Amniotic stem cell (primary cell): ENCODE measurements around the gene C7.

ENCODE experiments used
- DNase-seq: peaks from one replicate; lab custom pipeline; 2025; lab: John Stamatoyannopoulos, UW

C7 gene

GRCh38 chr5:40916226-40916625 is 6.9 kb downstream of the C7 start:
- no peak for DNase-seq

GRCh38 chr5:40928886-40929448 is 19.7 kb downstream of the C7 start:
- no peak for DNase-seq

GRCh38 chr5:40932766-40933165 is 23.5 kb downstream of the C7 start:
- DNase-seq: no peak

- DNase-seq: no peak
Observed at GRCh38 chr5:40937075-40937474, 27.8 kb downstream of the C7 start.

GRCh38 chr5:40939753-40940152 is 30.5 kb downstream of the C7 start:
- DNase-seq: no peak

- no peak for DNase-seq
Observed at GRCh38 chr5:40945111-40945510, 35.8 kb downstream of the C7 start.

GRCh38 chr5:40955313-40955712 is 46.0 kb downstream of the C7 start:
- DNase-seq: no peak

GRCh38 chr5:40957048-40957447 is 47.8 kb downstream of the C7 start:
- DNase-seq: no peak

GRCh38 chr5:40958811-40959210 is 49.5 kb downstream of the C7 start:
- no peak for DNase-seq

- DNase-seq: no peak
Observed at GRCh38 chr5:40960037-40960436, 50.7 kb downstream of the C7 start.

- no peak for DNase-seq
Observed at GRCh38 chr5:40962207-40962955, 53.1 kb downstream of the C7 start.

- no peak for DNase-seq
Observed at GRCh38 chr5:40972434-40972833, 63.1 kb downstream of the C7 start.

- no peak for DNase-seq
Observed at GRCh38 chr5:40973364-40974004, 64.2 kb downstream of the C7 start.

GRCh38 chr5:40976041-40976440 is 66.7 kb downstream of the C7 start:
- DNase-seq: no peak

GRCh38 chr5:40976836-40977235 is 67.5 kb downstream of the C7 start:
- no peak for DNase-seq

GRCh38 chr5:40981420-40981819 is 72.1 kb downstream of the C7 start:
- no peak for DNase-seq

GRCh38 chr5:40983781-40984180 is 74.5 kb downstream of the C7 start:
- DNase-seq: no peak

- no peak for DNase-seq
Observed at GRCh38 chr5:40984884-40985283, 75.6 kb downstream of the C7 start.

GRCh38 chr5:40985501-40985900 is 76.2 kb downstream of the C7 start:
- DNase-seq: no peak

- DNase-seq: no peak
Observed at GRCh38 chr5:40986666-40987065, 77.4 kb downstream of the C7 start.

- no peak for DNase-seq
Observed at GRCh38 chr5:40987349-40987748, 78.1 kb downstream of the C7 start.

GRCh38 chr5:40988746-40989510 is 79.6 kb downstream of the C7 start:
- no peak for DNase-seq
